ENCODE data around the gene PRR11. TPM values are rescaled to one million over a fixed set of nuclear protein-coding genes. Genes with fewer than 3 reads are reported as not detected.

The PRR11 gene
- total and polyA plus RNA-seq, 2 donors (not counting 1 experiment from before 2014, with no cell fraction given), result 6.1 to 18.9 TPM

DNA sequence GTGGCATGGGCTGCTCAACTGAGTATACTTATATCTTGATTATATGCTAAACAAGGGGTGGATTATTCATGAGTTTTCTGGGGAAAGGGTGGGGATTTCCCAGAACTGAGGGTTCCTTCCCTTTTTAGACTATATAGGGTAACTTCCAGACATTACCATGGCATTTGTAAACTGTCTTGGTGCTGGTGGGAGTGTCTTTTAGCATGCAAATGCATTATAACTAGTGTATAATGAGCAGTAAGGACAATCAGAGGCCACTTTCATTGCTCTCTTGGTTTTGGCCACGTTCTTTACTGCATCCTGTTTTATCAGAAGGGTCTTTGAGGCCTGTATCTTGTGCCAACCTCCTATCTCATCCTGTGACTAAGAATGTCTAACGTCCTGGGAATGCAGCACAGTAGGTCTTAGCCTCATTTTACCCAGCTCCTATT lies 12.0 kb downstream of the PRR11 start:
- Histone ChIP-seq H3K4me1 (ENCODE audit: control insufficient read depth, extremely low read depth, insufficient read depth, low read length) (peaks cover 6% of the 10 kb centered on the region), H3K9ac (ENCODE audit: insufficient read depth, low read length) (no peak overlapping the region), H3K4me3 (replicated peaks in 1 of 4; ENCODE audit: control extremely low read depth in 1 of 4, insufficient read depth in 1 of 4, low read depth in 3 of 4, low read length in 4 of 4) (no peak overlapping the region), H4K20me1 (ENCODE audit: control insufficient read depth, extremely low read depth, insufficient read depth, low read length) (no peaks in the 10 kb centered on the region), H3K79me2 (ENCODE audit: control insufficient read depth, insufficient read depth, low read length) (peaks cover 51% of the 10 kb centered on the region), H3K4me2 (ENCODE audit: extremely low read depth, insufficient read depth, low read length) (no peak overlapping the region), H3K36me3 (ENCODE audit: control insufficient read depth, insufficient read depth, low read length) (peaks cover under 1% of the 10 kb centered on the region), H3K27ac (ENCODE audit: insufficient read depth, low read length) (no peak overlapping the region), H2AFZ (ENCODE audit: low read length) (peak overlapping the region; percentile 58), H3K9me3 (ENCODE audit: control insufficient read depth, insufficient read depth, low read depth, low read length) (no peaks in the 10 kb centered on the region), H3K27me3 (ENCODE audit: control insufficient read depth, insufficient read depth, low read length) (no peaks in the 10 kb centered on the region)
- DNase-seq (ENCODE audit: low read depth in 2 of 2), result peak in 1 of 2 donors; percentile 74
- TF ChIP-seq, protein P1, sequence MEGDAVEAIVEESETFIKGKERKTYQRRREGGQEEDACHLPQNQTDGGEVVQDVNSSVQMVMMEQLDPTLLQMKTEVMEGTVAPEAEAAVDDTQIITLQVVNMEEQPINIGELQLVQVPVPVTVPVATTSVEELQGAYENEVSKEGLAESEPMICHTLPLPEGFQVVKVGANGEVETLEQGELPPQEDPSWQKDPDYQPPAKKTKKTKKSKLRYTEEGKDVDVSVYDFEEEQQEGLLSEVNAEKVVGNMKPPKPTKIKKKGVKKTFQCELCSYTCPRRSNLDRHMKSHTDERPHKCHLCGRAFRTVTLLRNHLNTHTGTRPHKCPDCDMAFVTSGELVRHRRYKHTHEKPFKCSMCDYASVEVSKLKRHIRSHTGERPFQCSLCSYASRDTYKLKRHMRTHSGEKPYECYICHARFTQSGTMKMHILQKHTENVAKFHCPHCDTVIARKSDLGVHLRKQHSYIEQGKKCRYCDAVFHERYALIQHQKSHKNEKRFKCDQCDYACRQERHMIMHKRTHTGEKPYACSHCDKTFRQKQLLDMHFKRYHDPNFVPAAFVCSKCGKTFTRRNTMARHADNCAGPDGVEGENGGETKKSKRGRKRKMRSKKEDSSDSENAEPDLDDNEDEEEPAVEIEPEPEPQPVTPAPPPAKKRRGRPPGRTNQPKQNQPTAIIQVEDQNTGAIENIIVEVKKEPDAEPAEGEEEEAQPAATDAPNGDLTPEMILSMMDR (conservative IDR thresholded peaks at IDR 0.05 in 1 of 2, IDR thresholded peaks at IDR 0.05 in 1 of 2; ENCODE audit: low read depth in 1 of 2, low read length in 2 of 2), result no peak
- no peak for TF ChIP-seq EZH2 (IDR thresholded peaks at IDR 0.05; ENCODE audit: low read length, missing control alignments)

DNA sequence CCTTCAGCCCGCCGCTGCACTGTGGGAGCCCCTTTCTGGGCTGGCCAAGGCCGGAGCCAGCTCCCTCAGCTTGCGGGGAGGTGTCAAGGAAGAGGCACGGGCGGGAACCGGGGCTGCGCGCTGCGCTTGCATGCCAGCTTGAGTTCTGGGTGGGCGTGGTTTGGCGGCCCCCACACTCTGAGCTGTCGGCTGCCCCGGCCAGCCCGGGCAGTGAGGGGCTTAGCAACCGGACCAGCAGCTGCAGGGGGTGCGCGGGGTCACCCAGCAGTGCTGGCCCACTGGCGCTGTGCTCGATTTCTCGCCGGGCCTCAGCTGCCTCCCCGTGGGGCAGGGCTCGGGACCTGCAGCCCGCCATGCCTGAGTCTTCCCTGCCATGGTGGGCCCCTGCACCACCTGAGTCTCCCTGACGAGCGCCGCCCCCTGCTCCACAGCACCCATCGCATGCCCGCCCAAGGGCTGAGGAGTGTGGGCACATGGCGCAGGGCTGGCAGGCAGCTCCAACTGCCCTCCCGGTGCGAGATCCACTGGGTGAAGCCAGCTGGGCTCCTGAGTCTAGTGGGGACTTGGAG lies 17.0 kb downstream of the PRR11 start:
- Histone ChIP-seq H2AFZ (ENCODE audit: low read length) (no peak overlapping the region), H3K4me3 (replicated peaks in 1 of 4; ENCODE audit: control extremely low read depth in 1 of 4, insufficient read depth in 1 of 4, low read depth in 3 of 4, low read length in 4 of 4) (no peak overlapping the region), H3K27me3 (ENCODE audit: control insufficient read depth, insufficient read depth, low read length) (no peaks in the 10 kb centered on the region), H3K79me2 (ENCODE audit: control insufficient read depth, insufficient read depth, low read length) (peaks cover 16% of the 10 kb centered on the region), H3K4me1 (ENCODE audit: control insufficient read depth, extremely low read depth, insufficient read depth, low read length) (peaks cover 3% of the 10 kb centered on the region), H3K27ac (ENCODE audit: insufficient read depth, low read length) (no peak overlapping the region), H3K9ac (ENCODE audit: insufficient read depth, low read length) (no peak overlapping the region), H3K9me3 (ENCODE audit: control insufficient read depth, insufficient read depth, low read depth, low read length) (no peaks in the 10 kb centered on the region), H3K36me3 (ENCODE audit: control insufficient read depth, insufficient read depth, low read length) (peaks cover 2% of the 10 kb centered on the region), H4K20me1 (ENCODE audit: control insufficient read depth, extremely low read depth, insufficient read depth, low read length) (no peaks in the 10 kb centered on the region), H3K4me2 (ENCODE audit: extremely low read depth, insufficient read depth, low read length) (no peak overlapping the region)
- TF ChIP-seq, protein P1 (conservative IDR thresholded peaks at IDR 0.05 in 1 of 2, IDR thresholded peaks at IDR 0.05 in 1 of 2; ENCODE audit: low read depth in 1 of 2, low read length in 2 of 2), result no peak
- no peak for TF ChIP-seq EZH2 (IDR thresholded peaks at IDR 0.05; ENCODE audit: low read length, missing control alignments)
- DNase-seq (ENCODE audit: low read depth in 2 of 2), result no peak

DNA sequence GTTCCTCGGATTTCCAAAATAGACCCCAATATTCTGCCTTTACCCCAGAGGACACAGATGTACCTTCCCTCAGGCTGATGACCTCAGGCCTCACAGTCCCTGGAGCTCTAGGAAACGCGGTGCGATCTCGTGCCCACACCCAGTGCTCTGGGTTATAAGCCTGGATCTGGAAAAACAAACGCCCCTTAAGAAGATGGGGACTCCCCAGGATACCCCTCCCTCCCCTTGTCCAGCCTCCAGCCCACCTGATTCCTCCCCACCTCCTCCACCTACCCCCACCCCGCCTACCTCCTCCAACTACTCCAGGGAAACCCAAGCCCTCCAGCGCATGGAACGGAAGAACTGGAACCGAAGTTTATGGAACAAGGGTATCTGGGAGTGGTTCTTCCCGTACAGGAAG lies 19.1 kb downstream of the PRR11 start:
- no peak for DNase-seq (ENCODE audit: low read depth in 2 of 2)
- Histone ChIP-seq H4K20me1 (ENCODE audit: control insufficient read depth, extremely low read depth, insufficient read depth, low read length) (no peaks in the 10 kb centered on the region), H2AFZ (ENCODE audit: low read length) (no peak overlapping the region), H3K4me3 (replicated peaks in 1 of 4; ENCODE audit: control extremely low read depth in 1 of 4, insufficient read depth in 1 of 4, low read depth in 3 of 4, low read length in 4 of 4) (no peak overlapping the region), H3K27me3 (ENCODE audit: control insufficient read depth, insufficient read depth, low read length) (no peaks in the 10 kb centered on the region), H3K4me1 (ENCODE audit: control insufficient read depth, extremely low read depth, insufficient read depth, low read length) (no peaks in the 10 kb centered on the region), H3K79me2 (ENCODE audit: control insufficient read depth, insufficient read depth, low read length) (peaks cover 8% of the 10 kb centered on the region), H3K4me2 (ENCODE audit: extremely low read depth, insufficient read depth, low read length) (no peak overlapping the region), H3K9ac (ENCODE audit: insufficient read depth, low read length) (no peak overlapping the region), H3K36me3 (ENCODE audit: control insufficient read depth, insufficient read depth, low read length) (peaks cover 2% of the 10 kb centered on the region), H3K27ac (ENCODE audit: insufficient read depth, low read length) (no peak overlapping the region), H3K9me3 (ENCODE audit: control insufficient read depth, insufficient read depth, low read depth, low read length) (no peaks in the 10 kb centered on the region)
- TF ChIP-seq, protein P1 (conservative IDR thresholded peaks at IDR 0.05 in 1 of 2, IDR thresholded peaks at IDR 0.05 in 1 of 2; ENCODE audit: low read depth in 1 of 2, low read length in 2 of 2), result no peak
- TF ChIP-seq EZH2 (IDR thresholded peaks at IDR 0.05; ENCODE audit: low read length, missing control alignments), result no peak

All from fibroblast of lung (primary cell).